Fibroblast of skin of right quadriceps (primary cell): ENCODE results near the gene ASPM.
A peak's percentile ranks its signal among the peaks of the same experiment; 100 is the strongest.

Source experiments
- DNase-seq: peaks from one replicate; pipeline ENCODE4 v3.0.0-alpha.2; 2013

The ASPM gene

DNA sequence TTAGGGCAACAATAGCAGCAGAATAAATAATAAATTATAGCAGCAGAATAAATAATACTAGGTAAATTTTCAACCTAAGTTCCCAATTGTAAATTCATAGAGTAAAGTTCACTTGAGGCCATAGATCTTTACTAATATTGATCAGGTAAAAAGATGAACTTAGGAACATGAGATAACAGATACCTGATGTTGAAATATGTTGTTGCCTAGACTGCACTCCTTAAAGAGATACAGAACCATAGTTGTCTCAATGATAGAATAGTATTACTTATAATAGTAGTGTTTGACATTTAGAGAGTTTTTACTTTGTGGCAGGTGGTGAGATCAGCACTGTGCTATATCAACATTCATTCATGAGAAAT, 79.0 kb downstream of the ASPM start:
- DNase-seq: no peak

DNA sequence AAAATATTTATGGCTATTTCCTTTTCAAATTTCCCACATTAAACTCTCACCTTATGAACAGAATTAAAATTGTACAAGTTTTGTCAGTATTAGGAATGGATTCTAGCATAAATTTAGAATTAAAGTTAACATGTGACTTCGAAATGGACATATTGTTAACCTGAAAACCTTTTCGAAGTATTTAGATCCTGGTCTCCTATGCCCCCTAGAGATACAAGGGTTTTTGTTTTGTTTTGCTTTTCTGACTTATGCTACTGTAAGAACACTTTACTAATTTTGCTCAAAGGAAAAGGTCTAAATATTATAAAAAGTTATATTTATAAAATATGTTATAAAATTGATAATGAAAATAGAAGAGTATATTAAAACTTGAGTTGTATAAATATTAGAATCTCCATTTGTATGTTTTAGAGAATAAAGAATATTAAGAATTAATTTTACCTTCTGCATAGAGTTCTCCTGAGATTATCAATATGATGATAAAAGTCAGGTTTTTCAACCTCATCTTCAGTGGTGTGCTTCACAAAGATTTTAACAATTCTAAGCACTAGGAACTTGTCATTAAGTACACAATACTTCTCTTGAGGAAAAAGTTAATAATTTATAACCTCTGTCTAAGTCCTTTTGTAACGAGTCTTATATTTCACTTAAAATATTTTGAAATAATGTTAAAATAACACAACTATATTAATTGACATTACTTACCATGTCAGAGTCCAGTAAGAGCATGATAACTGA, 79.6 kb downstream of the ASPM start, which contains the start of gene F13B:
Gene F13B, minus strand, starts transcription at position 542 of the 738 bp plus-strand sequence. Its CDS starts 37 bp downstream, at position 505.
- DNase-seq: no peak

DNA sequence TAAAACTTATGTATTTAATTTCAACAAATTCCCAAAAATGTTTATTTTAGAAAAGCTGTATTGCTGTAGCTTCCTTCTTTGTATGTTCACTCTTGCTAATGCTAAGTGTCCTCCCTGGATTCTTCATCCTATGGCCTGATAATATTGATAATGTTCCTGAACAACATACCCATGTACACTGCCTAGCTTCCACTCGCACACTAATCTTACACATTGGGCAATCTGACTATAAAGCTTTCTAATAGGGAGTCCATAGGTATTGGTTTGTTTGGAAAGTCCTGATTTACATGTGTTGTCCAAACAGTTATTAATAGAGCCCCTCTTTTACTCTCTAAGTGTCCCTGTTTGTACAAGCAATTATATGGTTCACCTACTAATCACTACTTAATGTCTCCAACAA, 80.2 kb downstream of the ASPM start:
- no peak for DNase-seq

DNA sequence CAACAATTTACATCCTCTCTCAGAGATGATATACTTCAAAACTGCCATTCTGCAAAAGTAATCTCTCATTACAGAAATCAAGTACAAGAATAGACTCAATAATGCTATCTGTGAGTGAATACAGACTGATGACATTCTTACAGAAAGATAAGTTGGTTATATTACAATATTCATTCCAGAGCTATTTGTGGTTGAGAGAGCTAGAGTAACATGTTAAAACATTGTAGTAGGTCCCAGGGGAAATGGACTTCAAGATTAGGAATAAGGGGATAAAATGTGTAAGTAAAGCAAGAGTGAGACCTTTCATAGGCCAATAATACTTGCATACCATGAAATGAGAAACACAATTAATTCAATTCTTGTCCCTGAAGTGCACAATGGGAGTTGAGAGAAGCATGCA, 80.9 kb downstream of the ASPM start:
- peak; percentile 67 for DNase-seq

DNA sequence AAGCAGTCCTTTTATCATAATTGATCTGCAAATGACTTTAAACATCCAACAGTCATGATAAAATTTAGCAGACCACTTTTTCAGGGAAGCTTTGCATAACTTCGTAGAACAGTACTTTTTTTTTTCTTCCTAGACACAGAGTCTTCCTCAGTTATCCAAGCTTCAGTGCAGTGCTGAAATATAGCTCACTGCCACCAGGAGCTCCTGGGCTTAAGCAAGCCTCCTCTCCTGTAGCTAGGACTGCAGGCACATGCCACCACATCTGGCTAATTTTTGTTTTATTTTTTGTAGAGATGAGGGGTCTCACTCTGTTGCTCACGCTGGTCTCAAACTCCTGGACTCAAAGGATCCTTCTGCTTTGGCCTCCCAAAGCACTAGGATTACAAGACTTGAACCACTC, 83.3 kb downstream of the ASPM start:
- no peak for DNase-seq

DNA sequence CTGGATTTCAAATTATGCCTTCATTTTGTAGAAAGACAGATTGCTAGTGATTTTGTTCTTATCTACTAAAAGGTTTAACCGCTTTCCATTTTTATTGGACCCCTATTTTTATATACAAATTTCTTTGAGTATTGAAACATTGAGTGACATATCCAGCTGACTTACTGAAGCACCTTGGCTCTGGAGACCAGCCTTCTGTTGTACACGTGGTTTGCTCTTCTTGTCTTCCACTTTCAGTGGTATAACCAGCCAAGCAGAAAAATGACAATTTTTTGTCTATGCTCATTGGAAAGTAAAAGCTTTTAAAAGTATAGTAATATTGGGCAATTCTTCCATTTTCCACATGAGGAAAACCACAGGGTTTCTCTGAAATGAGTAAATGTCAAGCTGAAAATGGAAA, 83.8 kb downstream of the ASPM start:
- DNase-seq: no peak

DNA sequence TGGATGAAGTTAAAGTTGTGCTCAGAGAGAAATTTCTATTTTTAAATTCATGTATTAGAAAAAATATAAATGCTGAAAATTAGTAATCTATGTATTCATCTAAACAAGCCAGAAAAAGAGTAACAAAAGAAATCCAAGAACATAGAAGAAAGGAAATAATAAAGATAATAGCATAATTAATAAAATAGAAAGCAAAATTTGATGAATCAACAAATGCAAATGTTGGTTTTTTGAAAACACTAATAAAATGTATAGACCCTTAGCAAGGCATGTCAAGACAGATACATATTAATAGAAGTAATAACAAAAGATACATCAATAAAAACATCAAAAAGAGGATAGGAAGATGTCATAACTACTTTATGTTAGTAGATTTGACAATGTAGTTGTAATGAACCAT, 97.4 kb downstream of the ASPM start:
- no peak for DNase-seq

DNA sequence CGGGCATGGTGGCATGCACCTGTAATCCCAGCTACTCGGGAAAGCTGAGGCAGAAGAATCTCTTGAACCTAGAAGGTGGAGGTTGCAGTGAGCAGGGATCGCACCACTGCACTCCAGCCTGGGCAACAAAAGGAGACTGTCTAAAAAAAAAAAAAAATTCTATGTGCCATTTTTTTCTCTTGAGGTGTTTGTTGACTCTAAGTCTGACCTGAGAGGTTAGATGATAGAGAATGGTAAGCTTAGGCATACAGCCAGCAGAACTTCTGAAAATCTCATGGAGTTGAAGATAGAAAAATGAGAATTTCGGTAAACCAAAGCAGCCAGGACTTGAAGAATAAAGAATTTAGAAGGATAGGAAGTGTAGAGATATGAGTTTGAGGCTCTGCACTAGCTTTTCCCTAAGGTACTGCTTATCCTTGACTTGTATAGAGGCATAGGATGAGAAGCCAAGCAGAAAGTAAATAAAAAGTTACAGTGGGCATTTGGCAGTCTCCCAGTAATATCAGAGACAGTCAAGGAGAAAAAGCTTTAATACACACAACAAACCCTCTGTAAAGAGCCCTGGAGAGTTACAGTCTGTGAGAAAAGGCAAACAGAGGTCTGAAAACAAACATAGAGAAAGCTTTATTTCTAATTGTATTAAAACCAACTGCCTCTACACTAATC, 103.7 kb downstream of the ASPM start:
- no peak for DNase-seq

DNA sequence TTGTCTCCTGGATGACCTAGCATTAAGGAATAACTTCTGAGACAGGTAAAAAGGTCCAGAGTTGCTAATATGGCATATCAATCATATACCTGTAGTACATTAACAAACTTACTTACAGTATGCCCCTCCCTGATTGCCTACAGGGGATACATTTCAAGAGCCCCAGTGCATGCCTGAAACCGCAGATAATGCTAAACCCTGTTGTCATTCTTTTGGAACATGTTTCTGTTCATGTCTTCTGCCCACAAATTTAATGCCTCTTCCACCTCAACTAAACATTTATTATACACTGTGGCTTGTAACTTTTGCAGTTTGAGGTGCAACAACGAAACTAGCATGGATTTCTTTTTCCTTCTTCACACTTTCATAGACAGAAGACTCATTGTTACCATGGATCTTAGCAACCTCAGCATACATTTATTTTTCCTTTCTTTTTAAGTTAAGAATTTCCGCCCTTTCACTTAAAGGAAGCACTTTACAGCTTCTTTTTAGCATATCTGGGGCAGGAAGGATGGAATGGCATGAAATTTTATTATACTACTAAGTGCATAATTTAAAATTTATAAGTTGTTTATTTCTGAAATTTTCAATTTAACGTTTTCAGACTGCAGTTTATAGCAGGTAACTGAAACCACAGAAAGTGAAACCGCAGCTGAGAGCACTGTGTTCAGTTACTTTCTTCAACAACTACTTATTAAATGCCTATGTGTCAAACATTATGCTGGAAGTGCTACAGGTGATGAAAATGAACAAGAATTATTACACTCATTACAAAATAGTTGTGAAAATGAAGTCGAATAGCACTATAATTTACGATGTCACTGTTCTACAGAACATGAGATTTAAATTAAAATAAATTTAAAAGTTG, 104.7 kb downstream of the ASPM start:
- DNase-seq: no peak

DNA sequence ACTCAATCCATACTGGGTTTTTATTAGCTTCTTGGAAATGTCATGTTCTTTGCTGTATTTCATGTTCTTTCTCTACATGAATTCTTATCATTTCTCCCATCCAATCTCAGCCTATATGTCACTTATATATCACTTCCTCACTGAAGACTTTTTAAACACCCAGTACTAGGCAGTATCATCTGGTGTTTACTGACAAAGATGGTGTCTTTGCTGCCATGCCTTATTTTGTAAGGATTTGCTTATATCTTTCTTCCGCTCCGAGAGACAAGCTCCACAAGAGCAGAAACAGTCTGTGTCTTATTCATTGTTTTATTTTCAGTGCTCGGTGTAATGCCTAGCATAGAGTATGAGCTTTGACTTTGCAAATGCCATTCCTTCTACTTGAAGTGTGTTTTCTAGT, 109.6 kb downstream of the ASPM start:
- no peak for DNase-seq

DNA sequence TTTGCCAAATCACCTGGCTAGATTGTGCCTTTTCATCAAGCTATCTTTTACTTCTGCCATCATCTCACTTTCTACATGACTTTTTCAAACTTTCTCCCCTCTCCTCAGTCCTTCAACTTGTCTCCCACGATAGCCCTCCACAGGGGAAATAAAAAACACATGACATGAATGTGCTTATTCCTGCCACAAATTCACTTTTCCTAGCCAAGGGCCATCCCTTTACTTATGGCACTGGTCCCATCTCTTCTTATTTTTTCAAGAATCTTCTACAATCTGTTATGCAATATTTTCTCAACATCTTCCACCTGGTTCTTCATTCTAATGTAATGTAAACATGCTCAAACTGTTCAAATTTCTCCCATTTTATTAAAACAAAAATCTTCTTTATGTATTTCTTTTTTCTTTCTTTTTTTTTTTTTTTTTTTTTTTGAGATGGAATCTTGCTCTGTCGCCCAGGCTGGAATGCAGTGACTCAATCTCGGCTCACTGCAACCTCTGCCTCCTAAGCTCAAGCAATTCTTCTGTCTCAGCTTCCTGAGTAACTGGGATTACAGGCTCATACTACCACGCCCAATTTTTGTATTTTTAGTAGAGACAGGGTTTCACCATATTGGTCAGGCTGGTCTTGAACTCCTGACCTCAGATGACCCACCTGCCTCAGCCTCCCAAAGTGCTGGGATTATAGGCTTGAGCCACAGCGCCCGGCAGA, 111.7 kb downstream of the ASPM start:
- DNase-seq: peak; percentile 79
